Stimulated activated naive B cell treated with anti-CD40 and anti-IgM and Interleukin-4, amounts not matched to agents 10 μg/mL and 1 μg/mL and 100 μg/mL, for 72 hours (primary cell): ENCODE measurements around the gene OTX1.

Experiments
- ATAC-seq, 2 donors: fragments of 150-1000 bp; cut with Tn5 transposase; replicated peaks; 2 replicates each; pipeline ENCODE4 v1.10.0; 2021; ENCODE audit warnings: moderate library complexity in 1 of 2
- DNase-seq: peaks from one replicate; pipeline ENCODE4 v3.0.0; 2021
- H3K27ac Mint-ChIP-seq: one replicate; pipeline ENCODE4 v1.8.0; 2022; ENCODE audit warnings: mild to moderate bottlenecking, mixed read lengths
- H3K27me3 Mint-ChIP-seq, 2 donors: one replicate each; pipeline ENCODE4 v1.8.0; 2022; ENCODE audit warnings: mixed read lengths in 2 of 2
- H3K36me3 Mint-ChIP-seq, 2 donors: one replicate each; pipeline ENCODE4 v1.8.0; 2022; ENCODE audit warnings: mixed read lengths in 2 of 2, mild to moderate bottlenecking in 1 of 2
- H3K4me1 Mint-ChIP-seq, 2 donors: one replicate each; pipeline ENCODE4 v1.8.0; 2022; ENCODE audit warnings: mixed read lengths in 2 of 2, mild to moderate bottlenecking in 1 of 2
- H3K4me3 Mint-ChIP-seq, 2 donors: one replicate each; pipeline ENCODE4 v1.8.0; 2022; ENCODE audit warnings: mild to moderate bottlenecking in 2 of 2, mixed read lengths in 2 of 2, moderate library complexity in 1 of 2
- H3K9me3 Mint-ChIP-seq, 2 donors: one replicate each; pipeline ENCODE4 v1.8.0; 2022; ENCODE audit warnings: mixed read lengths in 2 of 2, mild to moderate bottlenecking in 1 of 2

OTX1 gene

GRCh38 chr2:63051042-63051794 lies 588 bp downstream of the OTX1 start:
- Mint-ChIP-seq H3K27me3 (peaks cover 75 to 90% of the 10 kb centered on the region in 2 donors), H3K36me3 (peaks cover 1 to 12% of the 10 kb centered on the region in 2 donors), H3K4me1 (peaks cover 58 to 86% of the 10 kb centered on the region in 2 donors), H3K27ac (peak overlapping the region; percentile 47), H3K4me3 (peak overlapping the region; percentile 84 to 88), H3K9me3 (no peaks in the 10 kb centered on the region)
- DNase-seq, result no peak
- ATAC-seq, result no peak

GRCh38 chr2:63051795-63052333 lies 1.2 kb downstream of the OTX1 start:
- no peak for ATAC-seq
- DNase-seq, result no peak
- peaks cover 77 to 91% of the 10 kb centered on the region in 2 donors for H3K27me3 Mint-ChIP-seq
- peaks cover 61 to 88% of the 10 kb centered on the region in 2 donors for H3K4me1 Mint-ChIP-seq
- peaks cover 2 to 14% of the 10 kb centered on the region in 2 donors for H3K36me3 Mint-ChIP-seq
- no peaks in the 10 kb centered on the region for H3K9me3 Mint-ChIP-seq
- H3K4me3 Mint-ChIP-seq, result peak overlapping the region; percentile 84 to 88
- H3K27ac Mint-ChIP-seq, result peak overlapping the region; percentile 42

- ATAC-seq (no peak), DNase-seq (no peak)
- H3K4me3 Mint-ChIP-seq, result peak overlapping the region; percentile 64 to 76
- peak overlapping the region; percentile 80 for H3K27ac Mint-ChIP-seq
- peaks cover 2 to 14% of the 10 kb centered on the region in 2 donors for H3K36me3 Mint-ChIP-seq
- H3K27me3 Mint-ChIP-seq, result peaks cover 83 to 93% of the 10 kb centered on the region in 2 donors
- no peaks in the 10 kb centered on the region for H3K9me3 Mint-ChIP-seq
- peaks cover 67 to 88% of the 10 kb centered on the region in 2 donors for H3K4me1 Mint-ChIP-seq
Measured at GRCh38 chr2:63052411-63053080, 1.9 kb downstream of the OTX1 start.

GRCh38 chr2:63053081-63053888 lies 2.7 kb downstream of the OTX1 start:
- H3K36me3 Mint-ChIP-seq, result peaks cover 2 to 14% of the 10 kb centered on the region in 2 donors
- peak overlapping the region; percentile 9 for H3K27ac Mint-ChIP-seq
- DNase-seq (no peak), ATAC-seq (no peak)
- H3K9me3 Mint-ChIP-seq, result no peaks in the 10 kb centered on the region
- H3K4me1 Mint-ChIP-seq, result peaks cover 67 to 88% of the 10 kb centered on the region in 2 donors
- H3K27me3 Mint-ChIP-seq, result peaks cover 85 to 93% of the 10 kb centered on the region in 2 donors
- peak overlapping the region; percentile 70 to 76 for H3K4me3 Mint-ChIP-seq

GRCh38 chr2:63053889-63054602 lies 3.4 kb downstream of the OTX1 start:
- H3K36me3 Mint-ChIP-seq, result peaks cover 2 to 14% of the 10 kb centered on the region in 2 donors
- H3K9me3 Mint-ChIP-seq, result no peaks in the 10 kb centered on the region
- H3K27me3 Mint-ChIP-seq, result peaks cover 81 to 93% of the 10 kb centered on the region in 2 donors
- ATAC-seq (no peak), DNase-seq (no peak)
- peak overlapping the region; percentile 70 to 76 for H3K4me3 Mint-ChIP-seq
- H3K27ac Mint-ChIP-seq, result peak overlapping the region; percentile 10
- peaks cover 66 to 88% of the 10 kb centered on the region in 2 donors for H3K4me1 Mint-ChIP-seq

- no peak for ATAC-seq
- no peak for DNase-seq
- peaks cover 61 to 85% of the 10 kb centered on the region in 2 donors for H3K4me1 Mint-ChIP-seq
- H3K36me3 Mint-ChIP-seq, result peaks cover 2 to 14% of the 10 kb centered on the region in 2 donors
- H3K27ac Mint-ChIP-seq, result peak overlapping the region; percentile 38
- H3K9me3 Mint-ChIP-seq, result no peaks in the 10 kb centered on the region
- H3K4me3 Mint-ChIP-seq, result peak overlapping the region; percentile 70 to 76
- H3K27me3 Mint-ChIP-seq, result peaks cover 75 to 93% of the 10 kb centered on the region in 2 donors
Measured at GRCh38 chr2:63054841-63055225, 4.2 kb downstream of the OTX1 start.

GRCh38 chr2:63055226-63056106 lies 4.8 kb downstream of the OTX1 start:
- ATAC-seq (no peak), DNase-seq (no peak)
- Mint-ChIP-seq H3K4me1 (peaks cover 59 to 82% of the 10 kb centered on the region in 2 donors), H3K27ac (peak overlapping the region; percentile 75), H3K4me3 (peak overlapping the region; percentile 70 to 76), H3K27me3 (peaks cover 77 to 94% of the 10 kb centered on the region in 2 donors), H3K36me3 (peaks cover 1 to 14% of the 10 kb centered on the region in 2 donors), H3K9me3 (no peaks in the 10 kb centered on the region)

- no peak for DNase-seq
- peak; percentile 38 to 42 for ATAC-seq
- Mint-ChIP-seq H3K27me3 (peaks cover 75 to 92% of the 10 kb centered on the region in 2 donors), H3K36me3 (peaks cover 1 to 14% of the 10 kb centered on the region in 2 donors), H3K27ac (peak overlapping the region; percentile 75), H3K4me3 (peak overlapping the region; percentile 70 to 76), H3K9me3 (no peaks in the 10 kb centered on the region), H3K4me1 (peaks cover 57 to 82% of the 10 kb centered on the region in 2 donors)
Measured at GRCh38 chr2:63056107-63057050, 5.7 kb downstream of the OTX1 start.

- no peak for DNase-seq
- H3K27ac Mint-ChIP-seq, result peak overlapping the region; percentile 83
- ATAC-seq, result no peak
- H3K27me3 Mint-ChIP-seq, result peaks cover 71 to 92% of the 10 kb centered on the region in 2 donors
- peaks cover 50 to 71% of the 10 kb centered on the region in 2 donors for H3K4me1 Mint-ChIP-seq
- H3K36me3 Mint-ChIP-seq, result peaks cover 1 to 14% of the 10 kb centered on the region in 2 donors
- H3K4me3 Mint-ChIP-seq, result peak overlapping the region; percentile 74 to 79
- peaks cover 0 to under 1% of the 10 kb centered on the region in 2 donors for H3K9me3 Mint-ChIP-seq
Measured at GRCh38 chr2:63057249-63058143, 6.9 kb downstream of the OTX1 start.

- H3K4me3 Mint-ChIP-seq, result peak overlapping the region; percentile 74 to 79
- DNase-seq, result no peak
- peak overlapping the region; percentile 81 for H3K27ac Mint-ChIP-seq
- peaks cover 1 to 14% of the 10 kb centered on the region in 2 donors for H3K36me3 Mint-ChIP-seq
- peaks cover 42 to 62% of the 10 kb centered on the region in 2 donors for H3K4me1 Mint-ChIP-seq
- peaks cover 66 to 88% of the 10 kb centered on the region in 2 donors for H3K27me3 Mint-ChIP-seq
- peaks cover 0 to 2% of the 10 kb centered on the region in 2 donors for H3K9me3 Mint-ChIP-seq
- no peak for ATAC-seq
Measured at GRCh38 chr2:63058144-63058920, 7.7 kb downstream of the OTX1 start.
